HG02678 (cell line): Measurements from ENCODE around the gene OR2AG1.

ENCODE experiments used
- ATAC-seq: cut with Tn5 transposase; IDR thresholded peaks from one replicate; pipeline ENCODE4 v1.9.1; 2021; ENCODE audit warnings: mild to moderate bottlenecking, moderate library complexity; ENCODE audit not compliant: unreplicated experiment

OR2AG1 gene

DNA sequence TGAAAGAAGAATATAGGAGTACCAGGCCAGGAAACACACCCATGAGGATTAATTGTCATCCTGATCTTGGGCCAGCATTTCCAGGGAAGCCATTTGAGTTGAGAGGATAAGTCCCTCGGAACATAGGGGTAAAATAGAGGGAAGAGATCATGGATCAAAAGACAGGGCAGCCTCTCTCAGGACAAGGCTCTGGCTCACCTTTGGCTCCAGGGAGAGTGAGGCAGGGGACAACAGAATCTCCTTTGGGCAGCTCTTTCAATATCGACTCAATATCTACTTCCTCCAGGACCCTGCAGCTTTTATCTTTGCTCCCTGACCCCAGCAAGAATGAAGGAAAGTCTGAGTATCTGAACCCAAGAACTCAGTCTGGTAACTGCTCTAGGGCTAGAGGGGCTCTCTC, at the start of gene OR2AG1:
OR2AG1 (plus strand) TSS at position 301 of the 400 bp plus-strand sequence. CDS start 2,018 bp downstream, outside the sequence.
- no peak for ATAC-seq

GRCh38 chr11:6733326-6734275, 49.2 kb upstream of the OR2AG1 start:
- no peak for ATAC-seq

GRCh38 chr11:6734616-6735015, 48.2 kb upstream of the OR2AG1 start:
- ATAC-seq, result no peak

DNA sequence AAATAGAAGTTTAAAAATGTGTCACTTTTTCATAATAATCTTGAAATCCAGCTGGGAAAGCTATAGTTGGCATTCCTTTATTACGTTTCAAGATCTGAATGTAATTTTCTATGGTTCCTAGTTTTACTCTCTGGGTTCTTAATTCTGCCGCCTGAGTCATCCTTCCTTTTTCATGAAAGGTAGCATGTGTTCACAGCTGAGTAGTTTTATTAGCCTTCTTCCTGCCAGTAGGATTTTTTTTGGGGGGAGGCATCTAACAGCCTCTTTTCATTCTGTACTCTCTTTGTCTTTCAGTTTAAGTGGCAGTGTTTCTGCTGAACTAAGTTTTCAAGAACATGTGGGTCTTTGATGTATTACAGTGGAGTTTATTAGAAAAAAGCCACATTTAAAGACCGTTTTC, 47.5 kb upstream of the OR2AG1 start:
- ATAC-seq, result no peak

GRCh38 chr11:6736495-6737121, 46.2 kb upstream of the OR2AG1 start:
- ATAC-seq, result no peak

- ATAC-seq, result peak; percentile 90
Measured at GRCh38 chr11:6737872-6738466, 44.9 kb upstream of the OR2AG1 start.

DNA sequence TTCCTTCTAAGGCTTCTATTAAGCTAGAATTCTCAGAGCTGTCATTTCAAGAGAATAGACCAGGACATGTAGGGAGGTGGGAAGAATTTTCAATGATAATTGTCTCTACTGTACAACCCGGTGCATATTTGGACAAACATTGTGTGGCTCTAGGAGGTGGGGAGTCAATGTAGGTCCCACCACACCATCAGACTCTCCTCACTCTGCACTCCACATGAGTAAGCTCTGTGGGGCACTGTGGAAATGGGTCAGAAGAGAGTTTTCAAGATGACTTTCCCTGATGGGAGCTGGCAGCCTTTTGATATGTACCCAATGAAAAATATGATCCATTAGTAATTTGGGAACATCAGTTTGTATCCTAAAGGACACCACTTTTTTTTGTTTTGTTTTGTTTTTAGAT, 44.2 kb upstream of the OR2AG1 start:
- no peak for ATAC-seq

DNA sequence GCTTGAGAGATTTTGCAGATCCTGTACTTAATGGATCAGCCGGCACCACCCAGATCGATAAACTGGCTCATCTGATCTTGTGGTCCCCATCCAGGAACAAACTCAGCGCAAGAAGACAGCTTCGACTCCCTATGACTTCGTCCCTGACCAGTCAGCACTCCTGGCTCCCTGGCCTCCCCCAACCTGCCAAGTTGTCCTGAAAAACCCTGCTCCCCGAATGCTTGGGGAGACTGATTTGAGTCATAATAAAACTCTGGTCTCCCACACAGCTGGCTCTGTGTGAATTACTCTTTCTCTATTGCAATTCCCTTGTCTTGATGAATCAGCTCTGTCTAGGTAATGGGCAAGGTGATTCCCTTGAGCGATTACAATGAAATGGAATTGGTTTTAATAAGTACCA, 40.6 kb upstream of the OR2AG1 start:
- no peak for ATAC-seq

DNA sequence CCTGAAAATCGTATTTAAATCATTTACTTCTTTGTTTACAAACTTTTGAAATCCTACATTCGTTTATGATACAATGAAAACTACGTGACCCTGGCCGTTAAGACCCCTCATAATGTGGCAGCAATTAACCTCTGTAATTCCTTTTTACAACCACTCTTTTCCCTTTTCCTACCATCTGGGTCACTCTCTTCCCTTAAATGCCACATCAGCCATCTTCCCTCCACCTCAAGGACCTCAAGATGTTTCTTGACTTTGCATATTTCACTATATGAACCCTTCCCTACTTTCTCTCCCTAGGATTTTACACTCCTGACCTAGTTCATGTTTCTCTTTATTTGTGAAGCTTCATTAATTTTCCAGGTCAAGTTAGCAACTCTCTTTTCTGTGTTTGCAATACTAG, 37.8 kb upstream of the OR2AG1 start:
- no peak for ATAC-seq

GRCh38 chr11:6745465-6746015, 37.3 kb upstream of the OR2AG1 start:
- ATAC-seq, result peak; percentile 54

DNA sequence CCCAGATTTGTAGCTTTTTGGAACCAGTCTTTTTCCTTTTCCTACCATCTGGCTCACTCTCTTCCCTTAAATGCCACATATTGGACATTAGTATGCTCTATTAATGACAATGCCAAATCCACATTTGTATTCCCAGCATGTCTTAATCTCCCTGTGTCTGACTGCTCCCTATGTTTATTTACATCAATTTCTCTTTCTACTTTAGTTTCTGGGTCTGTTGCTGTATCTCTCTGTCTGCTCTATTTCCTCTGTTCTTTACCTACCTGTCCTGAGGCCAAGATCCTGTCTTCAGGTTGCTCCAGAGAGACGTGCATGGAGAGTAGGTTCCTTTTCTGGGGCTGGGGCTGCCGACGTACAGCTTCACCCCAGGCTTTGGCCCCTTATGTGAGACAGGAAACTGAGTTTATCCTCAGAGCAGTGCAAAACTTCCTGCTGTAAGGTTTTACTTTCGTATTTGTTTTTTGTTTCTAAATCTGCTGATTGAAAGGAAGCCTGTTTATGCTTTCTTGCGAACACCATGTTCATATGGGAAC, 36.7 kb upstream of the OR2AG1 start:
- ATAC-seq, result peak; percentile 81

- ATAC-seq, result no peak
Measured at GRCh38 chr11:6746626-6747025, 36.2 kb upstream of the OR2AG1 start.

GRCh38 chr11:6747097-6747668, 35.6 kb upstream of the OR2AG1 start:
- no peak for ATAC-seq

GRCh38 chr11:6755303-6755952, 27.4 kb upstream of the OR2AG1 start:
- ATAC-seq, result no peak

DNA sequence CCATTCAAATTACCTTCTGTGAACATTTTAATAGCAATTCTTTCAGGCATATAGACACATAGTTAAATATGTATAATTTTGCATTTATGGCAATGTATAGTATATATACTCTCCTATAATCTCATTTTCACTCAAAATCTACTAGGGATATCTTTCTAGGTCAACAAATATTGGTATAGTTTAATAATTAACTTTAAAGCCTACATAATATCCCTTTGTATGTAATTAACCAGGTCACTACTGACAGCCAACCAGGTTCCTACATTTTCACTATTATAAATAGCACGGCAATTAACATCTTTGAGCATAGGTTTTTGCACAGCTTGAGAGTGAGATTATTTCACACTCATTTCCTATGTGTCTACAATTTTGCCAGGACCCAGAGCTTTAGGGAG, 26.9 kb upstream of the OR2AG1 start:
- ATAC-seq, result no peak

GRCh38 chr11:6757373-6757967, 25.4 kb upstream of the OR2AG1 start:
- ATAC-seq, result peak; percentile 84

DNA sequence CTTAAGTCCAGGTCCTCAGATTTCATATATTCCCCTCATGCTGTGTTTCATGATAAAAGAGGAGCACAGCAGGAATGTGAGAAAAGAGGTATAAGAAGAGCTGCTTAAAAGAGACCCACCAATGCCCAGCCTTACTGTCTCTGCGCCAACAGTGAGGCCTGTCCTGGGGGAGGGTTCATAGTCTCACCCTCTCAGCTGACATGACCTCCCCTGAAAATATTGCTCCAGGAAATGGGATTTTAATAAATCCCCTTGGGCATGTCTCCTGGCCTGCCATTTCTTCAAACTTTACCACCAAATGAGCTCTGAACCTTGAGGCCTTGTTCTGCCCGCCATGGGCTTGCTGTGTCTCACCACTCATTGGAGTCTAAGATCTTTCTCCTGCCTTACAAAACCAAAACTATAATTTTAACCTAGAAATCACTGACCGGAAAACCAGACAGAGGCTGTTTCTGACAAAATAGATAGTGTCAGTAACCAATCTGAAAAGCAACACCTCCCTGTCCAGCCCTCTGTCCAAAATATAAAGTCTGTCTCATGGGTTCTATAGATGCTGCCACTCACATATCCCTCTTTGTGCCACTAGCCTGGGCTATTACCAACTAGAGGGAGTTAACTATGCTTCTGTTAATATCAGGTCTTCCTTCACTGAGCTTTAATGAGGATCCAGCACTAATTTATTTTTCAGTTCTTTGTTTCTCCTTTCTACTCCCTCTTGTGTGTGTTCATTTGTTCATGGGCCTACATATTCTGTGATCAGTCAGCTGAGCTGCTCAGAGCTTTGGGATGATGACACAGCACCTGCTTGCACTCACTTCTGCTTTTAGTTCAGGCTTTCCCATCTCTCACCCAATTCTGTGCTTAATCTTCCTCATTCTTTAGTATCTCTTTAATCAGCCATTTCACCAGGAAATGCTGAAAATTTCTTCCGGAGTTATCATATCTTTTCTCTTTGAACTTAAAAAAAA, 10.6 kb upstream of the OR2AG1 start, which contains the start of gene OR2AG2:
OR2AG2 (minus strand) TSS at position 51 of the 968 bp plus-strand sequence. CDS start 3,019 bp downstream, outside the sequence.
- peak; percentile 87 for ATAC-seq

DNA sequence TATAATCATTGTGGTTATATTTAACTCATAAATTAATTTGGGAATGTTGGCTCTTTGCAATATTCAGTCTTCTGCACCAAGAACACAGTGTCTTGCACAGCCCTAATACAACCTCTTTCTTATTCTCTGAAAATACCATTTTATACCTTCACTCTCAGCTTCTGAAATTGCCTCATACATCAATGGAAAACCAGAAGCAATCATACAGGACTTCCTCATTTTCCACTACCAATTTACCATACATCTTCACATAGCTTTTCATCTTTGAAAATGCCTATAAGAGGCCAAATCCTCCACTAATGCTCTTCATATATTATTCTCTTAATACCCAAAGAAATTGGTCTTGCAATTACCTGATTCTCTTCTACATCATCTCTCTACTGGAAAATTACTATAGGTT, 4.3 kb upstream of the OR2AG1 start:
- ATAC-seq, result no peak

- ATAC-seq, result no peak
Measured at GRCh38 chr11:6780829-6781228, 2.0 kb upstream of the OR2AG1 start.
